ENCODE results near the gene IFNK. TPM values are rescaled to one million over a fixed set of nuclear protein-coding genes. Genes with fewer than 3 reads are reported as not detected.

IFNK gene
- total RNA-seq, 1 experiment from 2014 or later: not detected

DNA sequence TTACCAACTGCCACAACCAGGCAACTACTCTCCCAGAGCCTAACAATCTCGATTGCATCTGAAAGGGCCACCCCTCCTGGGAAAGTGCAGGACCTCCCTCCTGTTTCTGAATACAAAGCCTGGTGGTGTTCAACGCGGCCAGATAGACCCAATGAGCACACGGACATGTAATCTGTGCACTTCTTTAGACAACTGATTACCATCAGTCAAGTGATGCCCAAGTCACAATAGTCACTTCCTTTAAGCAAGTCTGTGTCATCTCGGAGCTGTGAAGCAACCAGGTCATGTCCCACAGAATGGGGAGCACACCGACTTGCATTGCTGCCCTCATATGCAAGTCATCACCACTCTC, 48.5 kb downstream of the IFNK start:
- no peaks in the 10 kb centered on the region for H3K9me3 ChIP-seq (ENCODE audit: control insufficient read depth in 1 of 2, insufficient read depth in 1 of 2, low read depth in 1 of 2, low read length in 2 of 2)
- no peaks in the 10 kb centered on the region for H3K79me2 ChIP-seq (ENCODE audit: insufficient read depth, low read length)
- peak overlapping the region; percentile 82 for H3K9ac ChIP-seq (ENCODE audit: low read length)
- no peak overlapping the region for H2AFZ ChIP-seq (ENCODE audit: low read depth, low read length, poor library complexity, severe bottlenecking)
- ChIA-PET CTCF (no interaction called here), RAD21 (ENCODE audit: low non-redundant PET in 1 of 2, low total read pairs in 2 of 2, uncharacterized antibody in 2 of 2, unreplicated experiment in 2 of 2) (no interaction called here), POLR2A (interaction anchor here (1.0 kb wide), 1 partner anchor 13 kb away, joined by 3 read pairs; no protein-coding TSS in a partner anchor)
- no peaks in the 10 kb centered on the region for H3K27me3 ChIP-seq (ENCODE audit: insufficient read depth, low read length)
- H3K4me1 ChIP-seq (ENCODE audit: control insufficient read depth in 1 of 2, insufficient read depth in 2 of 2, low read length in 2 of 2): peaks cover 6 to 19% of the 10 kb centered on the region in 2 experiments
- intact Hi-C loops (cut with micrococcal nuclease): no loop called here
- no peaks in the 10 kb centered on the region for H3K36me3 ChIP-seq (ENCODE audit: control insufficient read depth in 1 of 2, insufficient read depth in 2 of 2, low read length in 2 of 2)
- H3K27ac ChIP-seq (ENCODE audit: low read depth, low read length): peak overlapping the region; percentile 45; the same call in 1 of the 2 replicates
- no peaks in the 10 kb centered on the region for H4K20me1 ChIP-seq (ENCODE audit: insufficient read depth)
- ATAC-seq (peak; percentile 1; the same call in 1 of the 2 replicates), DNase-seq (ENCODE audit: low read depth, low spot score) (no peak)
- peak overlapping the region; percentile 84 for H3K4me2 ChIP-seq (ENCODE audit: low read length)
- TF ChIP-seq, protein P1, sequence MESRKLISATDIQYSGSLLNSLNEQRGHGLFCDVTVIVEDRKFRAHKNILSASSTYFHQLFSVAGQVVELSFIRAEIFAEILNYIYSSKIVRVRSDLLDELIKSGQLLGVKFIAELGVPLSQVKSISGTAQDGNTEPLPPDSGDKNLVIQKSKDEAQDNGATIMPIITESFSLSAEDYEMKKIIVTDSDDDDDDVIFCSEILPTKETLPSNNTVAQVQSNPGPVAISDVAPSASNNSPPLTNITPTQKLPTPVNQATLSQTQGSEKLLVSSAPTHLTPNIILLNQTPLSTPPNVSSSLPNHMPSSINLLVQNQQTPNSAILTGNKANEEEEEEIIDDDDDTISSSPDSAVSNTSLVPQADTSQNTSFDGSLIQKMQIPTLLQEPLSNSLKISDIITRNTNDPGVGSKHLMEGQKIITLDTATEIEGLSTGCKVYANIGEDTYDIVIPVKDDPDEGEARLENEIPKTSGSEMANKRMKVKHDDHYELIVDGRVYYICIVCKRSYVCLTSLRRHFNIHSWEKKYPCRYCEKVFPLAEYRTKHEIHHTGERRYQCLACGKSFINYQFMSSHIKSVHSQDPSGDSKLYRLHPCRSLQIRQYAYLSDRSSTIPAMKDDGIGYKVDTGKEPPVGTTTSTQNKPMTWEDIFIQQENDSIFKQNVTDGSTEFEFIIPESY (IDR thresholded peaks at IDR 0.05; ENCODE audit: extremely low read depth, insufficient replicate concordance, low read length): no peak
- TF ChIP-seq ZFX (IDR thresholded peaks at IDR 0.05) (no peak), ELF1 (IDR thresholded peaks at IDR 0.05; ENCODE audit: borderline replicate concordance, low read depth) (no peak), EZH2phosphoT487 (IDR thresholded peaks at IDR 0.05; ENCODE audit: borderline replicate concordance) (no peak), SIN3A (IDR thresholded peaks at IDR 0.05; ENCODE audit: low read depth) (no peak), JUND (IDR thresholded peaks at IDR 0.05) (no peak), ZNF274 (IDR thresholded peaks at IDR 0.05; ENCODE audit: low read depth, low read length) (no peak)
- H3K4me3 ChIP-seq (replicated peaks in 1 of 2; ENCODE audit: low read depth in 1 of 2, low read length in 2 of 2): peak overlapping the region; percentile 62 to 86
- BruUV-seq (replicated peaks): TSS peak; percentile 67
- H3K9me2 ChIP-seq (ENCODE audit: insufficient read depth): no peaks in the 10 kb centered on the region
